GM18508 (cell line): Measurements from ENCODE around the gene MPV17L2.

Experiments used
- ATAC-seq: cut with Tn5 transposase; IDR thresholded peaks from one replicate; pipeline ENCODE4 v1.9.1; 2021; ENCODE audit warnings: moderate number of reproducible peaks; ENCODE audit not compliant: insufficient read depth, unreplicated experiment

The MPV17L2 gene

DNA sequence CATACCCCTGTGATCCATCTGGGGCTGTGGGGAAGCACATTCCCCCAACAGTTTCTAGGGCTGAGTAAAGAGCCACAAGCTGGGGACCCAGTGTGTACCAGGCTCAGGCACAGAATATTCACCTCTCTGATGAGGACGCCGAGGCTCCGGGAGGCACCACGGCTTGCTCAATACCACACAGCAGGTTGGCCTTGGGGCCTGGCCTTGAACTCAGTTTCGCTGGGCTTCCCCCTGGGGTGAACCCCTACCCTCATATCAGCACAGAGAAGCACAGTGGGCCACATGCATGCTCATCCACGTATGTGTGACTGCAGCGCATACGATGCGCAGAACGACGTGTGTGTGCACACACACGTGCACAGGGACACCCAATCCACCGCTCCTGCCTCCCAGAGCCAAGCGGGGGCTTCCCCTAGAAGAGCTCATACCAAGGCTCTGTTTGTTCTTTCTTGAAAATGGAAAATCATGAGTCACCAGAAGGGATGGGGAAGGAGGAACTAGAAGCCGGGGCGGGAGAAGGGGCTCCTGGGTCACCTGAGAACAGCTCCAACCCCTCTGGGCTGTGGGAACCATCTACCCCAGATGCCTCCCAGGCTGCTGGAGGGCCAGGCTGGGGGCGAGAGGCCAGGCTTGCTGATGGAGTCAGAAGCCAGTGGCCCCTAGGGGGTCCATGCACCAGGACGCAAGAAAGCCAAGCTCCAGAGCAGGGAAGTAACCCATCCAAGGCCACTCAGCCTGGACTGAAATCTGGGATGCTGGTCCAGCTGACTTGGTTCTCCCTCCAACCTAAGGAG is 38.1 kb downstream of the MPV17L2 start:
- ATAC-seq, result no peak

DNA sequence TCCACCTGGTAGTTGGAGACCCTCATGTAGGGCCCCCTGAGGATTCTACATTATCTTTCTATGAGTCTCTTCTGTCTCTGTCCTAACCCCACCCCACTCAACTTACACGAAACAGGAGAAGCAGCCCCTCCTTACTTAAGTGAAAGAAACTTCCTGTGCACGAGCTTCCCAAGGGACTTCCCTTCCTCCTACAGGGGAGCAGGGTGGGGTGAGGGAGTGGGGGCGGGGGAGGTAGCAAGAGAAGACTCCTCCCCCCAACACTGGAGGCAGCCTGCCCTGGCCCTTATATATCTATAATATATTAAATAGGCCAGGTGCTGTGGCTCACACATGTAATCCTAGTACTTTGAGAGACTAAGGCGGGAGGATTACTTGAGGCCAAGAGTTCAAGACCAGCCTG is 38.8 kb downstream of the MPV17L2 start:
- ATAC-seq, result no peak

DNA sequence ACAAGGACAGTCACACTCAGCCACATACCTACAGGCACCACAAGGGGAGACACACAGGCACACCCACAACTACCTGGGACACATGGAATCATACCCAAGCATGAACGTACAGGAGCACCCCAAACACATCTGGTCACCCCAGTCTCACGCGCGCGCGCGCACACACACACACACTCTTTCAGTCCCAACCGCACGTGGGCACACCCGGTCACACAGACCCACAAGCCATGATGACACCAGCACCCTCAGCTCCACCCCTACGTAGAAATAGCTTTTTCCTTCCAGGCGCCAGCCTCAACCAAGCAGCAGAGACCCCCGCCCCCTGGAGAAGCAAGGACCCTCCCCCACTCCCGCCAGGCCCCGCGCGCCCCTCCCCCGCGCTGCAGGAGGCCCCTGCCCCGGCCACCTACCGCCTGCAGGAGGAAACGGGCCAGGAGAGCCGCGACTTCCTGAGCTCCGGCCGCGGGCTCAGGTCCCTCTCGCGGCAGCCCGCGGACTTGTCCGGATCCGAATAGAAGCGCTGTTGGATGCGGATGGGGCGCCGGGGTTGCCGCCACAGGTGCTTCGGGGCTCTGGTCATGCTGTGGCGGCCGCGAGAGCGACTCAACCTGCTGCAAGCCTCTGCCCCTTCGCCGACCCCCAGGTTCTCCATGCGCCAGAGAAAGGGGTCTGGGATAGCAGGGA is 39.7 kb downstream of the MPV17L2 start:
- no peak for ATAC-seq

DNA sequence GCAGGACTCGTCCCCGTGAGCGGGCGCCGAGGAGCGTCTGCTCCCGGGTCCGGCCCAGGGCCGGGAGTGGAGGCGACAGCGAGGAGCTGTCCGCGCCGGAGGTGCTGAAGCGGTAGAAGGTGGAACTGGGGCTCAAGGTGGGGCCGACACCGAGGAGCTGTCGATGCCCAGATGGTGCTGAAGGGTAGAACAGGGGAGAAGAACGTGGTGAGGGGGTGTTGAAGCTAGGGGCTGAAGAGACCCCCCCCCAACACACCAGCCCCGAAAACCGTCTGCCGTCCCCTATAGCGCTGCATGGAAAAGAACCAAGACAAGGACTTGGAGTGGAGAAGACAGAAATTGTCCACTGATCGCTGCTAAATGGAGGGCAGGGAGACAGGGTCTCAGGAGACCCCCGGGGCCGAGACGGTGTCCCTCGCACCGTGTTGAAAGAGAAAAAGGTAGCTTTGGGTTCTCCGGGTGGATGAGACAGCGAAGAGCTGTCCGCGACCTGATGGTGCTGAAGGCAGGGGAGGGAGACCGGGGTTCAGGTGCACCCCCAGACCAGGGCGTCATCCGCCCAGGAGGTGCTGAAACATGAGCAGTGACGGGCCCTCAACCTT is 40.3 kb downstream of the MPV17L2 start:
- no peak for ATAC-seq

DNA sequence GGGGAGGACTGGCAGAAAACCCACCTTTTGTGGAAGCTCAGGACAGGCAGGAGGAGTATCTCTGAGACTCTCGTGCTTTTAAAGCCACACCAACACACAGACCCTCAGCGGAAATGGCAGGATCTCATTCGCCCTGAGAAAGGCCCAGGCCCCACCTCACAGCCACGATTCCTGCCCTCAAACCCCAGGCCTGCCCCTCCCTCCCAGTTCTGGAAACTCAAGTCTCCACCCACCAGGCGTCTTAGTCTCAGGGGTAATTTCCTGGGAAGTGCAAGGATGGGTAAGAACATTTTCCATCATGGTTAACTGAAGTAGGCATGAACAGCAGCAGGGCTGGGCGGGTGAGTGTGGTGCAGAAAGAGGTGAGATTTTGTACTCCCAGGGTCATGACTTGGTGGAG is 41.2 kb downstream of the MPV17L2 start:
- ATAC-seq, result no peak

DNA sequence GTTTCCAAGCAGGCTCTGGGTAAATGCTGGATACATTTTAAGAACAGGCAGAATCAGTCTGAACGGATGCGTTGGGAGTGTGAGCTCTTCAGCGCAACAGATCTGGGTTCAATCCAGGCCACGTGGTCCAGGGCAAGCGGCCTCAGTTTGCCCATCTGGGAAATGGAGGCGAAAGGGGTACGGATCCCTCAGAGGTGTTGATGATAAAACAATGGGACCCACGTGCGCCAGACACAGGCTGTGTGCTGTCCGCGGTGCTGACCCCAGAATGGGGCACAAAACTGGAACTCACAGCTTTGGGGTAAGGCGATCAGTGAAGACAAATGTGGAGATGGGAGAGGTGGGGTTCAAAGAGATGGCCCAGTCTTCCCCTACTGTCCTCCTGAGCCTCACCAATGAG is 46.3 kb downstream of the MPV17L2 start:
- ATAC-seq, result no peak

DNA sequence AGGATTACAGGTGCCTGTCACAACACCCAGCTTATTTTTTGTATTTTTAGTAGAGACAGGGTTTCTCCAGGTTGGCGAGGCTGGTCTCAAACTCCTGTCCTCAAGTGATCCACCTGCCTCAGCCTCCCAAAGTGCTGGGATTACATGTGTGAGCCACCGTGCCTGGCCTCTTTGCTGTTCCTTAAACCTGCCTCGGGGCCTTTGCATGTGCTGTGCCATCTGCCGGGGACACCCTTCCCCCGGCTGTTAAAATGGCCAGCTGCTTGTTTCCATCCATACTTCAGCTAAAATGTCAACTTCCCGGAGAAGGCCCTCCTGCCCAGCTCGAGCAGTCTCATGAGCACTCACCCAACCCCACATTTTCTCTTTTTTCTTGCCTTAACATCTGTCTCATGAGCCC is 52.3 kb downstream of the MPV17L2 start:
- ATAC-seq, result no peak
